T-helper 2 cell (primary cell): ENCODE measurements around the gene SECISBP2L.

Source experiments
- DNase-seq, 5 experiments: peaks; one replicate each; pipeline versions ENCODE4 v3.0.0 to v3.0.0-alpha.2; 2012 to 2022

The SECISBP2L gene

GRCh38 chr15:48992096-48992495 is 54.1 kb downstream of the SECISBP2L start:
- DNase-seq: no peak

- DNase-seq: no peak
Observed at GRCh38 chr15:48989170-48989569, 57.1 kb downstream of the SECISBP2L start.

DNA sequence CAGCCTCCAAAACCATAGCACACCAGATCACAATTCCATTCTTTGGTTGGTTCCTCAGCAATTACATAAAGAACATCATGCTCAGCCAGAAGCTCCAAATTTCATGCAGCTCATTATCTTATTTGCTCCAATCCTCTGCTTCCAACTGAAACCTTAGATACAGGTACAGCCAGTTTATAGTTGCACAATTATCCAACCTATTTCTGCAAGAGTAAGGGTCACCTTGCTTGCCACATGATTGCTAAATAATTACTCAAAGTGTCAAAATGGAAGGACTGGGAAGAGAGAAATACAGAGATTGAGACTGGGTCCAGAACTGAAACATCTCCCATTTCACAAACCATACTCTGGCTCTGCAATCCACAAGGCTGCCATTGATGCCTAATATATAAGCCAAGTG is 59.1 kb downstream of the SECISBP2L start:
- DNase-seq: no peak

DNA sequence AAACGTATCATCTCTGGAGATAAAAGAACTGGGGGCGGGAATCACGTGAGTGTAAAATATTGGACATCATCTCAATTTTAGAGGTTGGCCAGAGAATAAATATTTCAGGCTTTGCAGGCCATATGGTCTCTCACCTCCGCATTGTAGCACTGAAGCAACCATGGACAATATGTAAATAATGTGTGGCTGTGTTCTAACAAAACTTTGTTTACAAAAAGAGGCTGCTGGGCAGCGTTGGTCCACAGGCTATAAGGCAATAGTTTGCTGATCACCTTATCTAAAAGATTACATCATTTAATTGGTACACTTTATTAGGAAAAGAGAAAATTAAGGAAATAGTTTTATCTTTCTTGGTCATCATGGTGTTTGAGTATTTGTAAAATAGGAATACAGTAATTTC is 60.0 kb downstream of the SECISBP2L start:
- DNase-seq: no peak

GRCh38 chr15:48985516-48985915 is 60.7 kb downstream of the SECISBP2L start:
- DNase-seq: no peak

DNA sequence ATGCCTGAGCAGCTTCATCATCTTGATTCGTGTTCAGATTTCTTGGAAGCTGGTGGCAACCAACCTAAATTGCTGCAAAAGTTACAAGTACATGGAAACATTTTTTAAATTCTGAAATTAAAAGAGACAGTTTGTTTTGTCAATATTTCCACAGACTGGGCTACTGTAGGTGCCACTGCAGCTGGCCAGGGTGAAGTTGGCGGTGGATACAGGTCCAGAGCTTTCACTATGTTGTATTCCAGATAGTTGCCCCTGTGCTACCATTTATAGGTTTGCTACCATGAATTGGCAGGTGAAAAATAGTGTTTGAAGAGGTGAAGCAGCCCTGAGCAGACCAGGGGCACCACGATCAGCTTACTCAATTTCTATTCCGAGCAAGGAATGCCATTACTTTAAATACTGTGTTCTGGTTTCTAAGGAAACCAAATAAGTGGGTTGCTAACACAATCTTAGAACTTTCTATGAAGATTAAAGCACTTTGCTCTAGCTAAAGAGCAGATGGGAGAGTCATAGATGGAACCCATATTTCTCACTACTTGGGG is 61.4 kb downstream of the SECISBP2L start:
- no peak for DNase-seq

DNA sequence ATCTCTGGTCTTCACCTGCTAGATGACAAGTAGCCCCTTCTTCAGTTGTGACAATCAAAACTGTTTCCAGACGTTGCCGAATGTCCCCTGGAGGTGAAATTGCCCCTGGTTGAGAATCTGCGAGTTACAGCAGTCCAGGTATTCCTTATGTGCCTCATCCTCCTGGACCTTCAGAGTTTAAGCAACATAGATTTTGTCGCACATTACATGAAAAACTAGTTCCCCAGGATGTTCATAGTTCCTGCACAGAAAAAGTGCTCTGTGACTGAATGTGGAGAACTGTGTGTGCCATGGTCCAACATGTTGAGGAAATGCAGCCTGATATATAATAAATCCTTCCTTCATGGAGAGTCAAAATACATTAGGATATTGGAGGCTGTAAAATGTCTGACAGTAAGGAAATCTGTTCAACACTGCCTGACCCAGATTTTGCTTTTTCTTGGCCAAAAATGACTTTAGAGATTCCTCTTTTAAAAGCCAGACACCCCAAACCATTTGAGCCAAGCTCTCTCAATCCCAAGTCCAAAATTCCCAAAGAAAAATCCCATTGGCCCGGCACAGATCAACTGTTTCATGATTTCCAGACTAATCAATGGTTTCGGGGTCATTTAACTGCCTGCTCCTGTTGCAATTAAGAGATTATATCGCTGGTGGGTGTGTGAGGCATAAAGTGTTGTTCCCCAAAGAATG is 62.1 kb downstream of the SECISBP2L start:
- DNase-seq: no peak

GRCh38 chr15:48983300-48983699 is 62.9 kb downstream of the SECISBP2L start:
- DNase-seq: no peak

DNA sequence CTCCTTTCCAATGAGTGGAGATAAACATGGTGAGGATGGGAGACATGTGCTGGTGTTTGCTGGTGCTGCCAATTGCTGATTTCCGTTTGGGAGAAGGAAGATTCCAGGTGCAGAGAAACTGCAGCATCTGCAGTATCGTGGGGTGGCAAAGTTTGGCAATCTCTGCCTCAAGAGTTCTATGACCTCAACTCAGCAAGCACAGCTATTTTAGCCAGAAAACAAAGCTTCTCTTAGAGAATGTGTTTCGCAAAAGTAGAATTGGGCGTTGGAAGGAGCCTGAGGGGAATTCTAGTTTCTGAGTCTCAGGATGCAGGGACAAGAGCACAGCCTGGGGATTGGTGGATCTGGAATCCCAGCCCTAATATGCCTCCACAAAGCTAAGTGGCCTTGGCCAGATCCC is 64.3 kb downstream of the SECISBP2L start:
- DNase-seq: no peak

- no peak for DNase-seq
Observed at GRCh38 chr15:48978638-48979037, 67.6 kb downstream of the SECISBP2L start.

DNA sequence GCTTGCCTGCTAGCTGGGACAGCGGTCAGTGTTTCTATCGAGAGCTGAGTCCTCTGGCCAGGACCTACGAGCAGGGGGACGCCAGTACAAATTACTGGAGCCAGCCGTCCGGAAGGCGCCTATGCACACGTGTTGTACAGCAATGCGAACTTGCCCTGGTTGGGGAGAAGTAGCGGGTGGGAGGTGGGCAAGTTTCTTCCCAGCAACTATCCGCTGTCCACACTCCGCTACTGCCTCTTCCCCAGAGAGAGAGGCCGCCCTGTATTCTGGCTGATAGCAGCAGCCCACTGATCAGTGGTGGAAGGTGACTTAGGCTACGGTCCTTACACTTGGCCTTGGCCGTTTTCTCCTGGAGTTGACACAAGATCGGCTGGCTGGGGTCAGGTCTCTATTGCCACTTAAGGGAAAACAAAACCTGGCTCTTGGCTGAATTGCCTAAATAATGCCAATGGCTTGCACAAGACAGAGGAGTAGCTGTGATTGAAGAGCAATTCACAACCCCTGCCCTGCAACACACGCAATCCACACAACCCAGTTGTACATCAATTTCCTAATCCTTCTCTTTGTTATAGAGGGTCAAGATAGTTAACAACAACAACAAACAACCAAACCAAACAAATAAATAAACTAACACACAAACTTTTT is 69.7 kb downstream of the SECISBP2L start:
- no peak for DNase-seq

DNA sequence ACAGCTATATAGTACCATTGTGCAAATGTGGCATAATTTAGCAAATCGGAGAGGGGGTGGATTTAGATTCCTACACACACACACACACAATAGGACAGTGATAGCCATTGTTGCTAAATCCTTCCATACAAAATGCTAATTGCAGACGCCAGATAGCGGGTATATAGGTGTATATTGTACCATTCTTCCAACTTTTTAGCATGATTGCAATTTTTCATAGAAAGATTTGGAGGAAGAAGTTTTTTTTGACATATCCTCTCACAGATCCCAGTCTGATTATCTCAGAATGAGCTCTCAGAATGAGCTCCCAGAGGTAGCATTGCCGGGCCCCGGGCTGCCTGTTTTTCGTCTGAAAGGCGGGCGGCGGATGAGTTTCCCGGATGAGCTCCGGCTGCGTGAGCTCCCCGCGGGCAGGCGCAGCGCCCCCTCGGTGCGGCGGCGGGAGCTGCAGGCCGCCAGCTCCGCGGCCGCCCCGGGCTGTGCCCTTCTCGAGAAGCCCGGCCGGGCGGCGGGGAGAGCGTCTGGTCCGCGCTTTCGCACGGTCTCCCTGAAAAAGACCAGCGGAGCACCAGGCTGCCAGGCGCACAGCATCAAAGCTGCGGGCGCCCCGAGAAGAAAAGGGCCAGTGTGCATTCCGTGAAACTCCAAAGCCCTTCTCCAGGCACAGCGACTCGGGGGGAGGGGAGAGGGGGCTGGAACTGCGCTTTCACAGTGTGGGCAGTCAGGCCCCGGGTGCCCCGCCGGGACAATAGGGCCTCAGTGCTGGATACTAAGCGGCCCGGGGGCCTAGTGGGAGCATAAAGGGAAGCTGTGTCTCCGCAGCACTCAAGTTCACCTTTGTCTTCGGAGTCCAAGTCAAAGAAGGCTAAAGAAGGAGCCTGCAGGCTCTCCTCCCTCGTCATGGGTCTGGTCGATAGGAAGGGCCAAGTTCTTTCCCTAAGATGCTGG is 70.5 kb downstream of the SECISBP2L start:
- DNase-seq: peak; percentile 42 to 87 (median 57)

- DNase-seq: no peak
Observed at GRCh38 chr15:48974882-48975281, 71.4 kb downstream of the SECISBP2L start.

DNA sequence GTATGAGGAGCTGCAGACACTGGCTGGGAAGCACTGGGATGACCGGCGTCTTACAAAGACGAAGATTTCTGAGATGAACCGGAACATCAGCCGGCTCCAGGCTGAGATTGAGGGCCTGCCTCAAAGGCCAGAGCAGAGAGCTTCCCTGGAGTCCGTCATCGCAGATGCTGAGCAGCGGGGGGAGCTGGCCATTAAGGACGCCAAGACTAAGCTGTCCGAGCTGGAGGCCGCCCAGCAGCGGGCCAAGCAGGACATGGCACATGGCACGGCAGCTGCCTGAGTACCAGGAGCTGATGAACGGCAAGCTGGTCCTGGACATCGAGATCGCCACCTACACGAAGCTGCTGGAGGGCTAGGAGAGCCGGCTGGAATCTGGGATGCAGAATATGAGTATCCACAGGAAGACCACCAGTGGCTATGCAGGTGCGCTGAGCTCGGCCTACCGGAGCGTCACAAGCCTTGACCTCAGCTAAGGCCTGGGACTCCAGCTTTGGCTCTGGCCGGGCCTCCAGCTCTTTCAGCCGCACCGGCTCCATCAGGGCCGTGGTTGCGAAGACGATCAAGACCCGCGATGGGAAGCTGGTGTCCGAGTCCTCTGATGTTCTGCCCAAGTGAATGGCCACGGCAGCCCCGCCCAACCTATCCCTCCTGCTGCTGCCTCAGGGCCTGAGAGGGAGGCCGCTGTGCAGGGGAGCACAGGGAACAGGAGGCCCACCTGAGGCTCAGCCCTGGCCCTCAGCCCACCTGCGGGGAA is 73.3 kb downstream of the SECISBP2L start:
- DNase-seq: no peak

DNA sequence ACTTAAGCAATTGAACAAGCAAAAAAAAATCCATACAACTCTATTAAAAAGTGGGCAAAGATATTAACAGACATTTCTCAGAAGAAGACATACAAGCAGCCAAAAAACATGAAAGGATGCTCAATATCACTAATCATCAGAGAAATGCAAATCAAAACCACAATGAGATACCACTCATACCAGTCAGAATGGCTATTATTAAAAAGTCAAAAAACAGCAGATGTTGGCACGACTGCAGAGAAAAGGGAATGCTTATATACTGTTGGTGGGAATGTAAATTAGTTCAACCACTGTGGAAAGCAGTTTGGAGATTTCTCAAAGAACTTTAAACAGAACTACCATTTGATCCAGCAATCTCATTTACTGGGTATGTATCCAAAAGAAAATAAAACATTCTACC is 75.3 kb downstream of the SECISBP2L start:
- DNase-seq: peak in 1 of 5 experiments; percentile 14

GRCh38 chr15:48968066-48968465 is 78.2 kb downstream of the SECISBP2L start:
- no peak for DNase-seq

- DNase-seq: no peak
Observed at GRCh38 chr15:48967336-48967735, 78.9 kb downstream of the SECISBP2L start.

DNA sequence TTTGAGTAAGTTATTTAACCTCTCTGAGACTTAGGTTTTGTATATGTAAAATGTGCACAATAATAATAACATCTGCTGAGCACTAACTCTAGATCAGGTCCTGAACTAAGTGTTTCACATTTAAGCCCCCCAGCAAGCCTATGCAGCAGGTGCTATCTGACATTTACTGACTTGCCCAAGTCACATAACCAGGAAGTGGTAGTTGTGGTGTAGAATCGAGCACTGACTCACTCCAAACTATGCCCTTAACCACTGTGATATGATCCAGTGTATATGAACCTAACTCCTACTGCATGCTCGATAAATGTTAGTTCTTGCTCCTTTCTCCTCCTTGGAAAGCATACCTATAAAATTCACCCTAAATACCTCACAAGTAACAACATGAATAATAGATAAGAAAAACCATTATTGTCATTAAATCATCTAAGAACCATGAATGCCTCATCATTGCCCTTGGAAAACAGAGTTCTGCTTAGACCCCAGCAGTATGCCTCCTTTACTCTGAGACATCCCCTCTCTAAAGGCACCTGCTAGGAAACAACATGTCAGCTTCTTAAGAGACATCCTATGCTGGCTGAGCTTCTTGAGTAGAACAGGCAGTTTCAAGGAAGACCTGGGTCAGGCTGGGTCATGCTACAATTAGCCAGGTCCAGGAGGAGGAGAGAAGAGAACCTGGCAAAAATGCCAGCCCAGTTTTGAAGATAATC is 79.5 kb downstream of the SECISBP2L start:
- peak in 2 of 5 experiments; percentile 6 to 93 for DNase-seq

DNA sequence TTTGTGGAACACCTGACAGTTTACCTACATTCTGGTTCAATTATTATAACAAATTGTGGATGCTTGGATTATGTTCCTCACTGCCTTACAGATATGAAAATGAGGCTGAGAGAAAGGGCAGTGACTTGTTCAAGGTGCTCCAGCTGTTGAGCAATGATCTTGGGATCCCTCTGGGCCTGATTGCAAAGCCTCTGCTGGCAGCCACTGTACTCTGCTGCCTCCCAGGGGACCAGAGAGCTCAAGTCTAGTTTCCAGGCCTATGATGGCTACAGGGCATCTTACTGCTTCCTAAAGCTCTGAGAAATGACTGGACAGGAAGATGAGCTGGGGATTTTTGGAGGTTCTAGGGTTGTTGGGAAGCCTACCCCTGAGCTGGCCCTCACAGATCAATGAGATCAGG is 80.3 kb downstream of the SECISBP2L start:
- peak in 1 of 5 experiments; percentile 65 for DNase-seq

GRCh38 chr15:48964898-48965297 is 81.3 kb downstream of the SECISBP2L start:
- DNase-seq: no peak

DNA sequence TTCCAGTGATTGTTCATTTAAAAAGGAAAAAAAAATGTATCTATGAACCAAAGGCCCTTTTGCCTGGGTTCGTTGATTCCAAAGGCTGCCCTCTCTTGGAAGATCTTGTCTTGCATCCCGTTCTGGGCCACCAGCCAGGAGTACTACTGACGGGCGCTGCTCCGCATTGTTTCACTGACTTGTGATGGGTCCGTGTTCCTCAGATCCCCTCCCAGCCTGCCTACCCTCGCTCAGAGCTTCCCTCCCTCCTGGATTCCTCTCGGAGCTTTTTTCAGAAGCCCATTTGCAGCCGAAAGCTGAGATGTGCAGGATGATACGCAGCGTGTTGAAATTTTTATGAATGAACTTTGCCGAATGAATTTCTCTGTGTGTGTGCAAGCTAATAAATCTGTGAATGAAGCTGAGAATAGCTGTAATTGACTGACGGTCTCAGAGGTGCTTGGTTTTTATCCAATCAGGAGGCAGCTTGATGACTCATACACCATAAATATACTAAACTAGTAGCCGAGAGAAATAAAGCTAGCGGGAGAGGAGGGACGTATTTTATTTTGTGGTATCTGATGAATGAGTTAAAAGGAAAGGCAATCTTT is 82.6 kb downstream of the SECISBP2L start, which contains the start of gene SHC4:
TSS of gene SHC4 (minus strand) at position 396 of the 590 bp plus-strand sequence. CDS start 904 bp downstream, outside the sequence.
- DNase-seq: peak in 1 of 5 experiments; percentile 85
